Ovary (tissue), 3 donors: Measurements from ENCODE around the gene GFAP.

Source experiments
- CTCF ChIP-seq, 3 donors: fragments of 450-650 bp in 2 of 3; fragments of 200-600 bp in 1 of 3; IDR thresholded peaks; one replicate each; pipeline versions ENCODE4 v1.5.1 to v1.8.0; 2016 to 2022; ENCODE audit warnings: antibody characterized with exemption in 3 of 3, mild to moderate bottlenecking in 1 of 3
- EP300 ChIP-seq: sonication (generic); formaldehyde crosslinking; IDR thresholded peaks from one replicate; pipeline ENCODE4 v1.6.1; 2017; ENCODE audit warnings: antibody characterized with exemption
- donor health status: DM: no; HTN: no; CAD: no.

GRCh38 chr17:44961921-44962350, 46.6 kb upstream of the GFAP start:
- TF ChIP-seq CTCF (IDR thresholded peaks at IDR 0.05) (no peak), EP300 (no peak)
